ENCODE results near the gene DPF3. TPM values are rescaled to one million over a fixed set of nuclear protein-coding genes. Genes with fewer than 3 reads are reported as not detected.

DPF3 gene
- total RNA-seq, 2 donors from 2014 or later, result 0.13 to 1.2 TPM

GRCh38 chr14:72636871-72637270, 257.0 kb downstream of the DPF3 start:
- no peak overlapping the region for H3K27ac Mint-ChIP-seq
- ATAC-seq (no peak), DNase-seq (no peak)
- no peaks in the 10 kb centered on the region for H3K4me1 Mint-ChIP-seq
- H3K27me3 Mint-ChIP-seq, result peaks cover 2% of the 10 kb centered on the region
- no peaks in the 10 kb centered on the region for H3K36me3 Mint-ChIP-seq (ENCODE audit: low read depth)
- no peaks in the 10 kb centered on the region for H3K9me3 ChIP-seq (ENCODE audit: control insufficient read depth, low read length, poor library complexity, severe bottlenecking)
- H3K4me3 Mint-ChIP-seq, result no peak overlapping the region

- ATAC-seq (no peak), DNase-seq (no peak)
- H3K9me3 ChIP-seq (ENCODE audit: control insufficient read depth, low read length, poor library complexity, severe bottlenecking), result no peaks in the 10 kb centered on the region
- H3K27ac Mint-ChIP-seq, result no peak overlapping the region
- H3K27me3 Mint-ChIP-seq, result peaks cover 7% of the 10 kb centered on the region
- no peaks in the 10 kb centered on the region for H3K36me3 Mint-ChIP-seq (ENCODE audit: low read depth)
- H3K4me1 Mint-ChIP-seq, result no peaks in the 10 kb centered on the region
- no peak overlapping the region for H3K4me3 Mint-ChIP-seq
Measured at GRCh38 chr14:72636094-72636493, 257.8 kb downstream of the DPF3 start.

GRCh38 chr14:72634691-72635616, 258.9 kb downstream of the DPF3 start:
- Mint-ChIP-seq H3K27ac (no peak overlapping the region), H3K27me3 (peaks cover 7% of the 10 kb centered on the region), H3K4me1 (no peaks in the 10 kb centered on the region), H3K36me3 (ENCODE audit: low read depth) (no peaks in the 10 kb centered on the region), H3K4me3 (no peak overlapping the region)
- no peak for ATAC-seq
- no peaks in the 10 kb centered on the region for H3K9me3 ChIP-seq (ENCODE audit: control insufficient read depth, low read length, poor library complexity, severe bottlenecking)
- DNase-seq, result no peak

GRCh38 chr14:72633551-72633950, 260.4 kb downstream of the DPF3 start:
- Mint-ChIP-seq H3K36me3 (ENCODE audit: low read depth) (peaks cover under 1% of the 10 kb centered on the region), H3K27me3 (peaks cover 9% of the 10 kb centered on the region), H3K27ac (no peak overlapping the region), H3K4me1 (no peaks in the 10 kb centered on the region), H3K4me3 (no peak overlapping the region)
- no peaks in the 10 kb centered on the region for H3K9me3 ChIP-seq (ENCODE audit: control insufficient read depth, low read length, poor library complexity, severe bottlenecking)
- DNase-seq, result no peak
- ATAC-seq, result no peak

- ATAC-seq (no peak), DNase-seq (no peak)
- Mint-ChIP-seq H3K4me1 (no peaks in the 10 kb centered on the region), H3K27me3 (peaks cover 12% of the 10 kb centered on the region), H3K4me3 (no peak overlapping the region), H3K27ac (no peak overlapping the region), H3K36me3 (ENCODE audit: low read depth) (peaks cover 3% of the 10 kb centered on the region)
- no peaks in the 10 kb centered on the region for H3K9me3 ChIP-seq (ENCODE audit: control insufficient read depth, low read length, poor library complexity, severe bottlenecking)
Measured at GRCh38 chr14:72632727-72633126, 261.2 kb downstream of the DPF3 start.

GRCh38 chr14:72631401-72631800, 262.5 kb downstream of the DPF3 start:
- Mint-ChIP-seq H3K4me3 (no peak overlapping the region), H3K36me3 (ENCODE audit: low read depth) (peaks cover 3% of the 10 kb centered on the region), H3K4me1 (no peaks in the 10 kb centered on the region), H3K27ac (no peak overlapping the region), H3K27me3 (peaks cover 12% of the 10 kb centered on the region)
- no peak for DNase-seq
- no peaks in the 10 kb centered on the region for H3K9me3 ChIP-seq (ENCODE audit: control insufficient read depth, low read length, poor library complexity, severe bottlenecking)
- ATAC-seq, result no peak

GRCh38 chr14:72630374-72630773, 263.5 kb downstream of the DPF3 start:
- no peak overlapping the region for H3K27ac Mint-ChIP-seq
- peaks cover 3% of the 10 kb centered on the region for H3K36me3 Mint-ChIP-seq (ENCODE audit: low read depth)
- H3K27me3 Mint-ChIP-seq, result peaks cover 12% of the 10 kb centered on the region
- no peak for DNase-seq
- H3K4me1 Mint-ChIP-seq, result no peaks in the 10 kb centered on the region
- no peak overlapping the region for H3K4me3 Mint-ChIP-seq
- ATAC-seq, result no peak
- H3K9me3 ChIP-seq (ENCODE audit: control insufficient read depth, low read length, poor library complexity, severe bottlenecking), result no peaks in the 10 kb centered on the region

GRCh38 chr14:72629534-72629933, 264.4 kb downstream of the DPF3 start:
- Mint-ChIP-seq H3K27ac (no peak overlapping the region), H3K36me3 (ENCODE audit: low read depth) (peaks cover 3% of the 10 kb centered on the region), H3K27me3 (peaks cover 12% of the 10 kb centered on the region), H3K4me3 (no peak overlapping the region), H3K4me1 (no peaks in the 10 kb centered on the region)
- H3K9me3 ChIP-seq (ENCODE audit: control insufficient read depth, low read length, poor library complexity, severe bottlenecking), result no peaks in the 10 kb centered on the region
- ATAC-seq, result no peak
- no peak for DNase-seq

- H3K27me3 Mint-ChIP-seq, result peaks cover 5% of the 10 kb centered on the region
- no peaks in the 10 kb centered on the region for H3K9me3 ChIP-seq (ENCODE audit: control insufficient read depth, low read length, poor library complexity, severe bottlenecking)
- ATAC-seq (no peak), DNase-seq (no peak)
- H3K4me1 Mint-ChIP-seq, result no peaks in the 10 kb centered on the region
- H3K27ac Mint-ChIP-seq, result no peak overlapping the region
- H3K36me3 Mint-ChIP-seq (ENCODE audit: low read depth), result peaks cover 3% of the 10 kb centered on the region
- H3K4me3 Mint-ChIP-seq, result no peak overlapping the region
Measured at GRCh38 chr14:72625689-72626088, 268.2 kb downstream of the DPF3 start.

- no peak for ATAC-seq
- no peak for DNase-seq
- Mint-ChIP-seq H3K27ac (no peak overlapping the region), H3K27me3 (no peaks in the 10 kb centered on the region), H3K4me3 (no peak overlapping the region), H3K36me3 (ENCODE audit: low read depth) (no peaks in the 10 kb centered on the region), H3K4me1 (no peaks in the 10 kb centered on the region)
- H3K9me3 ChIP-seq (ENCODE audit: control insufficient read depth, low read length, poor library complexity, severe bottlenecking), result no peaks in the 10 kb centered on the region
Measured at GRCh38 chr14:72621387-72622065, 272.4 kb downstream of the DPF3 start.

GRCh38 chr14:72619881-72620280, 274.0 kb downstream of the DPF3 start:
- Mint-ChIP-seq H3K36me3 (ENCODE audit: low read depth) (no peaks in the 10 kb centered on the region), H3K4me1 (no peaks in the 10 kb centered on the region), H3K4me3 (no peak overlapping the region), H3K27me3 (no peaks in the 10 kb centered on the region), H3K27ac (no peak overlapping the region)
- DNase-seq, result no peak
- no peaks in the 10 kb centered on the region for H3K9me3 ChIP-seq (ENCODE audit: control insufficient read depth, low read length, poor library complexity, severe bottlenecking)
- ATAC-seq, result no peak

- Mint-ChIP-seq H3K36me3 (ENCODE audit: low read depth) (no peaks in the 10 kb centered on the region), H3K27ac (no peak overlapping the region), H3K27me3 (no peaks in the 10 kb centered on the region), H3K4me1 (no peaks in the 10 kb centered on the region), H3K4me3 (no peak overlapping the region)
- no peaks in the 10 kb centered on the region for H3K9me3 ChIP-seq (ENCODE audit: control insufficient read depth, low read length, poor library complexity, severe bottlenecking)
- ATAC-seq (no peak), DNase-seq (no peak)
Measured at GRCh38 chr14:72619111-72619571, 274.8 kb downstream of the DPF3 start.

GRCh38 chr14:72618424-72618823, 275.5 kb downstream of the DPF3 start:
- H3K4me1 Mint-ChIP-seq, result no peaks in the 10 kb centered on the region
- H3K9me3 ChIP-seq (ENCODE audit: control insufficient read depth, low read length, poor library complexity, severe bottlenecking), result no peaks in the 10 kb centered on the region
- DNase-seq, result no peak
- H3K4me3 Mint-ChIP-seq, result no peak overlapping the region
- ATAC-seq, result no peak
- H3K27ac Mint-ChIP-seq, result no peak overlapping the region
- H3K36me3 Mint-ChIP-seq (ENCODE audit: low read depth), result no peaks in the 10 kb centered on the region
- no peaks in the 10 kb centered on the region for H3K27me3 Mint-ChIP-seq

Data from T-helper 17 cell (primary cell).